ENCODE results near the gene CNKSR3.

GRCh38 chr6:154406869-154407268 lies 103.6 kb downstream of the CNKSR3 start:
- TF ChIP-seq CTCF (IDR thresholded peaks at IDR 0.05; ENCODE audit: insufficient read depth, low read length) (no peak), GABPA (IDR thresholded peaks at IDR 0.05; ENCODE audit: low read depth) (no peak), SPI1 (IDR thresholded peaks at IDR 0.05; ENCODE audit: borderline replicate concordance, low read depth) (no peak)

All from HL-60 (cell line).